Activated CD4-positive, alpha-beta T cell treated with anti-CD3 and anti-CD28 coated beads, Interleukin-2, amount 10 ng/mL, durations not matched to agents 24 days and 14 days (primary cell): ENCODE results near the gene PLA2G4A. TPM values are rescaled to one million over a fixed set of nuclear protein-coding genes. Genes with fewer than 3 reads are reported as not detected.
"Not testable (repeated sequence)": the region's sequence is repeated elsewhere in the genome, so short reads cannot be mapped to it uniquely, and the experiment has no call there.

ENCODE experiments used
- DNase-seq: peaks from one replicate; pipeline ENCODE4 v3.0.0; 2022
- H3K27ac Mint-ChIP-seq: one replicate; pipeline ENCODE4 v1.8.0; 2022; ENCODE audit warnings: mild to moderate bottlenecking, mixed read lengths
- H3K27me3 Mint-ChIP-seq: one replicate; pipeline ENCODE4 v1.8.0; 2022; ENCODE audit warnings: mixed read lengths
- H3K36me3 Mint-ChIP-seq: one replicate; pipeline ENCODE4 v1.8.0; 2022; ENCODE audit warnings: low read depth, mild to moderate bottlenecking, mixed read lengths
- H3K4me1 Mint-ChIP-seq: one replicate; pipeline ENCODE4 v1.8.0; 2021; ENCODE audit warnings: mixed read lengths
- H3K4me3 Mint-ChIP-seq: one replicate; pipeline ENCODE4 v1.8.0; 2022; ENCODE audit warnings: mild to moderate bottlenecking, moderate library complexity, mixed read lengths
- H3K9me3 Mint-ChIP-seq: one replicate; pipeline ENCODE4 v1.8.0; 2021; ENCODE audit warnings: mixed read lengths
- intact Hi-C: fragments of 100-400 bp; cut with micrococcal nuclease; formaldehyde crosslinking; loops from one replicate; pipeline ENCODE4 v1.15.1; 2023
- total RNA-seq: library from RNA; stranded (reverse); gene quantifications from 2 replicates; pipeline ENCODE4 v1.2.3, GENCODE V29; 2022

Gene PLA2G4A
- total RNA-seq, 1 donor from 2014 or later, result 0.44 TPM

GRCh38 chr1:186896211-186896610 is 67.5 kb downstream of the PLA2G4A start:
- Mint-ChIP-seq H3K36me3 (no peaks in the 10 kb centered on the region), H3K27me3 (no peaks in the 10 kb centered on the region), H3K27ac (no peak overlapping the region), H3K4me1 (no peaks in the 10 kb centered on the region), H3K9me3 (no peaks in the 10 kb centered on the region), H3K4me3 (no peak overlapping the region)
- intact Hi-C loops, result no loop called here
- no peak for DNase-seq

DNA sequence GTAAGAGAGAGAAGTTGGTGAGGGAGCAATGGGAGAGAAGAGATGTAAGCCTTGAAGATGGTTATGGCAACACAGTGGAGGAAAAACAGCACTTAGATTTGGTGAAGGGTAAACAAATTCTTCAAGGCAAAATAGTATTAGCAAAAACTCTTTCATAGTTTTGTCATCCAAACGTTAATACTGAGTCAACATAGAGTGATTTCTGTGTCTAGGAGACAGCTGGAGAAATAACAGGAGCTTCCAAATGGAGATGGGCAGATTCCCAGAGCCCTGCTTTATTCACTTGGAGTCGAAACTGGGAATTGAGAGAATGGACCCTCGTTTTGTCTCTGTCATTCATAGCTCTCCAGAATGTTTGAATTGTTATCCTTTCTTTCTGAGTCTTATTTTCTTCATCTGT is 68.3 kb downstream of the PLA2G4A start:
- DNase-seq, result no peak
- no peak overlapping the region for H3K4me3 Mint-ChIP-seq
- H3K9me3 Mint-ChIP-seq, result no peaks in the 10 kb centered on the region
- no peaks in the 10 kb centered on the region for H3K4me1 Mint-ChIP-seq
- no peak overlapping the region for H3K27ac Mint-ChIP-seq
- no peaks in the 10 kb centered on the region for H3K27me3 Mint-ChIP-seq
- intact Hi-C loops, result no loop called here
- no peaks in the 10 kb centered on the region for H3K36me3 Mint-ChIP-seq

- Mint-ChIP-seq H3K9me3 (no peaks in the 10 kb centered on the region), H3K4me1 (no peaks in the 10 kb centered on the region), H3K36me3 (no peaks in the 10 kb centered on the region), H3K4me3 (no peak overlapping the region), H3K27ac (no peak overlapping the region), H3K27me3 (no peaks in the 10 kb centered on the region)
- intact Hi-C loops, result no loop called here
- no peak for DNase-seq
Observed at GRCh38 chr1:186899577-186899976, 70.8 kb downstream of the PLA2G4A start.

DNA sequence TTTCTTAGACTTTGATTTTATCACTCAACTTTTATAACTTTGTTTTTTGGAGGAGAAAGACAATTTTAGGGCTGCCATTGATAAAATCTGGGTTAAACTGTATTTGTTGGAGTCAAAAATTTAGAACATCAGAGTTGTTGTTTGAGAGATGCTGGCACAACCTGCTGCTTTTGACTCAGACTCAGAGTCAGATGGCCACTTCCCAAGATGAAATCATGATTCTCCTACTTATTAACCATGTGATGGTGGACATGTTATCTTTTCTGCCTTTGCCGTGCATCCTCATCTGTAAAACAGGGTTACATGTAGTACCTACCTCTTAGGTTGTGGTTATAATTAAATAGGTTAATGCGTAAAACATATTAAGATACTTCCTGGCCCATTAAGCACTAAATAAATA is 71.2 kb downstream of the PLA2G4A start:
- H3K27ac Mint-ChIP-seq, result no peak overlapping the region
- intact Hi-C loops, result no loop called here
- H3K27me3 Mint-ChIP-seq, result no peaks in the 10 kb centered on the region
- no peaks in the 10 kb centered on the region for H3K4me1 Mint-ChIP-seq
- no peak for DNase-seq
- H3K36me3 Mint-ChIP-seq, result no peaks in the 10 kb centered on the region
- no peaks in the 10 kb centered on the region for H3K9me3 Mint-ChIP-seq
- no peak overlapping the region for H3K4me3 Mint-ChIP-seq

- H3K9me3 Mint-ChIP-seq, result no peaks in the 10 kb centered on the region
- DNase-seq, result peak; percentile 4
- intact Hi-C loops, result no loop called here
- H3K4me1 Mint-ChIP-seq, result no peaks in the 10 kb centered on the region
- H3K27ac Mint-ChIP-seq, result no peak overlapping the region
- no peaks in the 10 kb centered on the region for H3K27me3 Mint-ChIP-seq
- no peak overlapping the region for H3K4me3 Mint-ChIP-seq
- no peaks in the 10 kb centered on the region for H3K36me3 Mint-ChIP-seq
Observed at GRCh38 chr1:186900539-186901237, 71.9 kb downstream of the PLA2G4A start.

DNA sequence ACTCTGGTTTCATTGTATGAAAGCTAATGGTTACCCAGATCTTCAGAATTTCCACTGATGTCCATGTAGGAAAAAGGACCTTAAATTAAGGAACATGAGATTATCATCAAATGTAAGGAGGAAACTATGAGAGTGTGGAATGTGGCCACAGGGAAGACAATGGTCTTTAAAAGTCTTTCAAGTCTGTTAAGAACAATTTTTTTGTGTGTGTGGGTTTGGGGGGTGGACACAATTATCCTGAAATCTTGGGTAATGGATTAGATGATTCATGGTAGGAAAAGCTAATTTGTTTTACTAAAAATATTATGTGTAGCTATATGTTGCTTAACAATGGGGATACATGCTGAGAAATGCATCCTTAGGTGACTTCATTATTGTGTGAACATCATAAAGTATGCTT is 72.9 kb downstream of the PLA2G4A start:
- H3K4me1 Mint-ChIP-seq, result no peaks in the 10 kb centered on the region
- peak; percentile 6 for DNase-seq
- H3K27ac Mint-ChIP-seq, result no peak overlapping the region
- intact Hi-C loops, result no loop called here
- H3K4me3 Mint-ChIP-seq, result no peak overlapping the region
- H3K27me3 Mint-ChIP-seq, result no peaks in the 10 kb centered on the region
- no peaks in the 10 kb centered on the region for H3K9me3 Mint-ChIP-seq
- no peaks in the 10 kb centered on the region for H3K36me3 Mint-ChIP-seq

- H3K9me3 Mint-ChIP-seq, result no peaks in the 10 kb centered on the region
- no peaks in the 10 kb centered on the region for H3K27me3 Mint-ChIP-seq
- H3K27ac Mint-ChIP-seq, result no peak overlapping the region
- no peaks in the 10 kb centered on the region for H3K4me1 Mint-ChIP-seq
- intact Hi-C loops, result no loop called here
- H3K36me3 Mint-ChIP-seq, result no peaks in the 10 kb centered on the region
- no peak overlapping the region for H3K4me3 Mint-ChIP-seq
- DNase-seq, result peak; percentile 35
Observed at GRCh38 chr1:186903374-186904136, 74.8 kb downstream of the PLA2G4A start.

DNA sequence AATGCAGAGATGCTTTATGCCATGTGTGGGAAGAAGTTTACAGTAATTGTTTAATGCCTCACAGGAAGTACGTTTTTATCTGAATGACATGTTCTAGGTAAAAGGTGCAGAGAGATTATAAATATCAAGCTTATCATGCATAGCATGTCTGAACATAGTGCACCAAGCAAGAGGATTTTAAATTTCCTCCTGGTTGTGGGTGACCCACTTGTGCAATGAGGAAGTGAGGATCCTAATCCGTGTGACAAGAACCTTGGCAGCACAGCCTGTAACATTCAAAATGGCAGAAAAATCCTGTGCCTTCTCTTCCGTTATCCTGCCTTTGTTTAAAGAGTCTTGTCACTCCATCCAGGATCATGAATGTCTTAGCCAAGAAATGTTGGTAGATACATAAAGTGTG is 75.6 kb downstream of the PLA2G4A start:
- H3K36me3 Mint-ChIP-seq, result no peaks in the 10 kb centered on the region
- H3K27me3 Mint-ChIP-seq, result no peaks in the 10 kb centered on the region
- peak; percentile 6 for DNase-seq
- no peak overlapping the region for H3K4me3 Mint-ChIP-seq
- no peaks in the 10 kb centered on the region for H3K4me1 Mint-ChIP-seq
- no peaks in the 10 kb centered on the region for H3K9me3 Mint-ChIP-seq
- H3K27ac Mint-ChIP-seq, result no peak overlapping the region
- intact Hi-C loops, result no loop called here

DNA sequence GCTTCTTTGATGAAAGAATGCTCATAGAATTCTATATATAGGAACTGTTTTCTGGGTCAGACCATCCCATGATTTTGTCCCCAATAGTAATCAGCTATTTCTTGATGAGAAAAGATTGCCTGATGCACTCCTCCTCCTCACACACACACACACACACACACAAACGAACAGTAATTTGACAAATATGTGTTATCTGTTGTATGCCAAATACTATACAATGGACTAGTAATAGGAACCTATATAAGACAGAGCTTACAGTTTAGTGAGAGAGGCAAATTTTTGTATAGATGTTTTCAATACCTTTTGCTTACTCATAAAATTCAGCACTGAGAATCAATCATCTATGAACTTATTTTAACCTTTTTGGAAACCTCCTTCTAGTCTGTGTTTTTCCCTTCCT is 76.8 kb downstream of the PLA2G4A start:
- no peaks in the 10 kb centered on the region for H3K9me3 Mint-ChIP-seq
- intact Hi-C loops, result no loop called here
- H3K4me1 Mint-ChIP-seq, result no peaks in the 10 kb centered on the region
- peak; percentile 1 for DNase-seq
- H3K4me3 Mint-ChIP-seq, result no peak overlapping the region
- no peaks in the 10 kb centered on the region for H3K27me3 Mint-ChIP-seq
- no peak overlapping the region for H3K27ac Mint-ChIP-seq
- H3K36me3 Mint-ChIP-seq, result no peaks in the 10 kb centered on the region

- Mint-ChIP-seq H3K4me1 (no peaks in the 10 kb centered on the region), H3K9me3 (no peaks in the 10 kb centered on the region), H3K36me3 (no peaks in the 10 kb centered on the region), H3K27me3 (no peaks in the 10 kb centered on the region), H3K4me3 (no peak overlapping the region), H3K27ac (no peak overlapping the region)
- intact Hi-C loops, result no loop called here
- DNase-seq, result peak; percentile 13
Observed at GRCh38 chr1:186915555-186915954, 86.8 kb downstream of the PLA2G4A start.

DNA sequence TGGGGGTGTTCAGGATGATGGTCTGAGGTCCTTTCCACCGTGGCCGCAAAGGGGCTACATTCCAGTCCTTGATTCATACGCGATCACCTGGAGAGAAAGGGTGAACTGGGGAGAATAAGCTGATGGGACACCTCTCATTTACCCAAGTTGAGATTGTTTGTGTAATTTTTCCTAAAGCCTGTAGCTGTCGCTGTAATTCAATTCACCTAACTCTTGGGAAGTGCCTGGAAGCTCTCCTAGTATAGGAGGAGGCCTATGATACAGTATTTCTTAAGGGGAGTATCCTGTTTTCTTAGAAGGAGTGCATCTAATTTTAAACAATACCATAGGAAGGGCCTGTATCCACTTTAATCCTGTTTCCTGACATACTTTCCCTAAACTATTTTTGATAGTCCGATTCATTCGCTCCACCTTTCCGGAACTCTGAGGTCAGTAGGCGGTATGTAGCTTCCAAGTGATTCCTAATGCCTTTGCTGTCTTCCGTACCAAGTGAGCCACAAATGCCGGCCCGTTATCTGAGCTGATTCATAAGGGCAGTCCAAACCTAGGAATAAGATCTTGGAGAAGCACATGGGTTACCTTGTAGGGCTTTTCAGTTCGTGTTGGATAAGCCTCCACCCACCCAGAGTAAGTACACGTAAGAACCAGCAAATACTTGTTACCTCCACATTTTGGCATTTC is 88.5 kb downstream of the PLA2G4A start:
- DNase-seq, result peak; percentile 23
- H3K9me3 Mint-ChIP-seq, H3K4me3 Mint-ChIP-seq, H3K36me3 Mint-ChIP-seq, H3K4me1 Mint-ChIP-seq, H3K27ac Mint-ChIP-seq, intact Hi-C loops, H3K27me3 Mint-ChIP-seq: not testable (repeated sequence)

- H3K36me3 Mint-ChIP-seq, H3K9me3 Mint-ChIP-seq, H3K4me1 Mint-ChIP-seq, intact Hi-C loops, H3K27ac Mint-ChIP-seq, H3K27me3 Mint-ChIP-seq, H3K4me3 Mint-ChIP-seq, DNase-seq: not testable (repeated sequence)
Observed at GRCh38 chr1:186921386-186921785, 92.6 kb downstream of the PLA2G4A start.

DNA sequence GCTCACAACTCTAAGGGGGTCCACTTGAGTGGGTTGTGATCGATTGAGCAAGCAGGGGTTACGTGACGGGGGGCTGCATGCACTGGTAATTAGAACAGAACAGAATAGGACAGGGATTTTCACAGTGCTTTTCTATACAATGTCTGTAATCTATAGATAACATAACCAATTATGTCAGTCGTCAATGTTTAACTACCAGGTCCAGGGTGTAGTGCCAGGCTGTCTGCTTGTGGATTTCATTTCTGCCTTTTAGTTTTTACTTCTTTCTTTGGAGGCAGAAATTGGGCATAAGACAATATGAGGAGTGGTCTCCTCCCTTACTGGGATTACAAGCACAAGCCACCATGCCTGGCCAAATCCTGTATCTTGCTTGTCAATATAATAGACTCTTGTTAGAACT is 94.1 kb downstream of the PLA2G4A start:
- H3K27me3 Mint-ChIP-seq, intact Hi-C loops, H3K27ac Mint-ChIP-seq, H3K4me1 Mint-ChIP-seq, H3K4me3 Mint-ChIP-seq, H3K9me3 Mint-ChIP-seq, DNase-seq, H3K36me3 Mint-ChIP-seq: not testable (repeated sequence)

DNA sequence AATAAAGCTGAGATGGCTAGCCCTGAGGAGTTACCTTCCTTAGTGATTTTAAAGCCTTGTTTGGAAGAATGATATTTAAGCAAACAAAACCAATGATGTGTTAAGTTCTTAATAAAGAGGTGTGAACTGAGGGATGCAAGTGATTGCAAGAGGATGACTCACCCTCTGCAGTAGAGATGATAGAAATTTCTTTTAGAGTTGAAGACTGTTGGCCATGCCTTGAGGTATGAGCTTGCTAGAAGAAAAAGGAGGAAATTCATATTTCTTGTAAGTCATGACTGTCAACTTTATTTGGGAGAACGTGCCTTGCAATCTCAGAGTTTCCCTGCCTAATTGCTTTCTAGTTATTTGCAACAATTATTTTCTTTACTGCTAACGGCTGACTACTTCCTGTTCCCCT is 94.7 kb downstream of the PLA2G4A start:
- no peak overlapping the region for H3K27ac Mint-ChIP-seq
- H3K4me1 Mint-ChIP-seq, result no peaks in the 10 kb centered on the region
- no peak overlapping the region for H3K4me3 Mint-ChIP-seq
- no peaks in the 10 kb centered on the region for H3K36me3 Mint-ChIP-seq
- no peaks in the 10 kb centered on the region for H3K27me3 Mint-ChIP-seq
- DNase-seq, result peak; percentile 4
- intact Hi-C loops, result no loop called here
- peaks cover 4% of the 10 kb centered on the region for H3K9me3 Mint-ChIP-seq
